Osteoblast (primary cell): ENCODE measurements around the gene DHRS9. TPM values are rescaled to one million over a fixed set of nuclear protein-coding genes. Genes with fewer than 3 reads are reported as not detected.

Experiments used
- DNase-seq: peaks from one replicate; pipeline ENCODE4 v3.0.0; 2011; ENCODE audit warnings: low spot score, mixed read lengths; ENCODE audit not compliant: insufficient read length; ENCODE audit errors: missing footprints
- H2AFZ ChIP-seq: 2 replicates; pipeline ENCODE4 v1.6.0; 2011; ENCODE audit warnings: mild to moderate bottlenecking, low read length
- H3K27ac ChIP-seq: 2 replicates; pipeline ENCODE4 v1.5.1; 2011; ENCODE audit warnings: mild to moderate bottlenecking, low read depth, low read length, moderate library complexity
- H3K27me3 ChIP-seq: 2 replicates; pipeline ENCODE4 v1.6.0; 2012; ENCODE audit warnings: mild to moderate bottlenecking, control low read depth, inconsistent platforms, low read length, moderate library complexity; ENCODE audit not compliant: insufficient read depth
- H3K36me3 ChIP-seq: 2 replicates; pipeline ENCODE4 v1.5.1; 2011; ENCODE audit warnings: mild to moderate bottlenecking, low read length, control low read depth, moderate library complexity; ENCODE audit not compliant: insufficient read depth
- H3K4me1 ChIP-seq: 2 replicates; pipeline ENCODE4 v1.5.1; 2011; ENCODE audit warnings: mild to moderate bottlenecking, low read length, control low read depth, moderate library complexity; ENCODE audit not compliant: insufficient read depth
- H3K4me2 ChIP-seq: 2 replicates; pipeline ENCODE4 v1.6.0; 2011; ENCODE audit warnings: mild to moderate bottlenecking, low read length; ENCODE audit not compliant: insufficient read depth
- H3K4me3 ChIP-seq: fragments of 200-600 bp; sonication (generic); 3 replicates; pipeline ENCODE4 v1.5.1; 2012; ENCODE audit warnings: mild to moderate bottlenecking, low read length, inconsistent platforms; ENCODE audit not compliant: insufficient read depth
- H3K79me2 ChIP-seq: 2 replicates; pipeline ENCODE4 v1.6.0; 2012; ENCODE audit warnings: mild to moderate bottlenecking, low read length, control low read depth, inconsistent platforms; ENCODE audit not compliant: insufficient read depth
- H3K9me3 ChIP-seq: 2 replicates; pipeline ENCODE4 v1.5.1; 2011; ENCODE audit warnings: low read depth, low read length, control low read depth
- H4K20me1 ChIP-seq: 2 replicates; pipeline ENCODE4 v1.6.0; 2012; ENCODE audit warnings: mild to moderate bottlenecking, low read length, control low read depth; ENCODE audit not compliant: insufficient read depth
- total RNA-seq: library from RNA; depleted of rRNA; stranded (reverse); fragments of >200 nt; gene quantifications from 2 replicates; pipeline ENCODE4 v1.2.3, GENCODE V29; 2012
- TF ChIP-seq, protein P1 (sequence below): IDR thresholded peaks from 2 replicates; pipeline ENCODE4 v1.5.1; 2011; ENCODE audit warnings: mild to moderate bottlenecking, low read depth, low read length, moderate library complexity; ENCODE audit errors: extremely low read depth

Gene DHRS9
- total RNA-seq, 1 donor = not detected

DNA sequence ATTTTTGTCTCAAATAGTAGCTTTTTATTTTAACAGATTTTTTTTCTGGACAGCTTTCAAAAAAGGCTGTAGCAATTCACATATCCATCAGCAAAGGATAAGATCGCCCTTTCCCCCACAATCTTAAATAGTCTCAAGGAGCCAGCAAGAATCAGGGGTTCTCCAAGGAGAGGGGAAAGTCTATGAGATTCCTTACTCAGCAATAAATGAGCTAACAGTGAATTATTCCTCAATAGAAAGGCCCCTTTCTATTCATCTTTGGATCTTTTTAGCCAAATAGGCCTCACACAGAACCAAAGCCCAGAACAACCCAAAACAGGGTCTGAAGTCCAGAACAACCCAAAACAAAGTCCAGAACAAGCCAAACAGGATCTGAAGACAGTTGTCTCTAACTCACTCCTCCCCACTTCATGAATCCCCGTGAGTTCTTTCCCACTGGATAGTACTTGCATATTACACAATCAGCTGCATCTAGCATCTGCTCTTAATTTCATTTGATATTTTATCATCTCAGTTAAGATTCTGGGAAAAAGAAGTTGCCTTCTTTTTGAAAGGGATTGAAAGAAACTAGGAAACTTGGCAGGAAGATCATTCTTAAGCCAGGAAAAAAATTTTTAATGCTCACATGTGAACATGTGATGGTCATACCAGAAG is 3.4 kb upstream of the DHRS9 start:
- H3K27ac ChIP-seq = no peak overlapping the region
- H2AFZ ChIP-seq = no peak overlapping the region
- H3K4me3 ChIP-seq = no peak overlapping the region
- no peaks in the 10 kb centered on the region for H3K27me3 ChIP-seq
- H3K36me3 ChIP-seq = no peaks in the 10 kb centered on the region
- H3K4me1 ChIP-seq = peaks cover 14% of the 10 kb centered on the region
- TF ChIP-seq, protein P1, sequence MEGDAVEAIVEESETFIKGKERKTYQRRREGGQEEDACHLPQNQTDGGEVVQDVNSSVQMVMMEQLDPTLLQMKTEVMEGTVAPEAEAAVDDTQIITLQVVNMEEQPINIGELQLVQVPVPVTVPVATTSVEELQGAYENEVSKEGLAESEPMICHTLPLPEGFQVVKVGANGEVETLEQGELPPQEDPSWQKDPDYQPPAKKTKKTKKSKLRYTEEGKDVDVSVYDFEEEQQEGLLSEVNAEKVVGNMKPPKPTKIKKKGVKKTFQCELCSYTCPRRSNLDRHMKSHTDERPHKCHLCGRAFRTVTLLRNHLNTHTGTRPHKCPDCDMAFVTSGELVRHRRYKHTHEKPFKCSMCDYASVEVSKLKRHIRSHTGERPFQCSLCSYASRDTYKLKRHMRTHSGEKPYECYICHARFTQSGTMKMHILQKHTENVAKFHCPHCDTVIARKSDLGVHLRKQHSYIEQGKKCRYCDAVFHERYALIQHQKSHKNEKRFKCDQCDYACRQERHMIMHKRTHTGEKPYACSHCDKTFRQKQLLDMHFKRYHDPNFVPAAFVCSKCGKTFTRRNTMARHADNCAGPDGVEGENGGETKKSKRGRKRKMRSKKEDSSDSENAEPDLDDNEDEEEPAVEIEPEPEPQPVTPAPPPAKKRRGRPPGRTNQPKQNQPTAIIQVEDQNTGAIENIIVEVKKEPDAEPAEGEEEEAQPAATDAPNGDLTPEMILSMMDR = no peak
- no peak for DNase-seq
- H3K9me3 ChIP-seq = no peaks in the 10 kb centered on the region
- H4K20me1 ChIP-seq = no peaks in the 10 kb centered on the region
- H3K79me2 ChIP-seq = no peaks in the 10 kb centered on the region
- no peak overlapping the region for H3K4me2 ChIP-seq

DNA sequence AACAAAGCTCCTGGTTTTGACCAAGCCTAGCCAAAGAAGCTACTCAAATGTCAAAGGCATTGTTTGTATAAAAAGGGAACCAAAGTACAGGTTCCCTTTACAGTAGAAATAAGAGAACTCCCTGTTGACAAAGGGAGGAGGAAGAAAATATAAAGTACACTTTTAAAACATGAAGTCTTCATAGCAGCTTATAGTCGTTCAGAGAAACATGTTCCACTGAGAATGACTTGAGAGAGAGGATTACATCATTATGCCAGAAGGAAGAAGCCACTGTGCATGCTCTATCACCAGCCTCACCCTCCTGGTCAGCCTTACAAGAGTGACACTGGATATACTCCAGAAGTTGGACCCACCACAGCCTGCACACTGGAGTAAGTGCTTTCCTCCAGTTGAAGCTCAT is 2.5 kb upstream of the DHRS9 start:
- Histone ChIP-seq H4K20me1 (no peaks in the 10 kb centered on the region), H3K27ac (no peak overlapping the region), H3K4me3 (no peak overlapping the region), H3K27me3 (no peaks in the 10 kb centered on the region), H3K9me3 (no peaks in the 10 kb centered on the region), H2AFZ (no peak overlapping the region), H3K36me3 (no peaks in the 10 kb centered on the region), H3K79me2 (no peaks in the 10 kb centered on the region), H3K4me2 (no peak overlapping the region), H3K4me1 (peaks cover 21% of the 10 kb centered on the region)
- DNase-seq = no peak
- TF ChIP-seq, protein P1 = no peak

DNA sequence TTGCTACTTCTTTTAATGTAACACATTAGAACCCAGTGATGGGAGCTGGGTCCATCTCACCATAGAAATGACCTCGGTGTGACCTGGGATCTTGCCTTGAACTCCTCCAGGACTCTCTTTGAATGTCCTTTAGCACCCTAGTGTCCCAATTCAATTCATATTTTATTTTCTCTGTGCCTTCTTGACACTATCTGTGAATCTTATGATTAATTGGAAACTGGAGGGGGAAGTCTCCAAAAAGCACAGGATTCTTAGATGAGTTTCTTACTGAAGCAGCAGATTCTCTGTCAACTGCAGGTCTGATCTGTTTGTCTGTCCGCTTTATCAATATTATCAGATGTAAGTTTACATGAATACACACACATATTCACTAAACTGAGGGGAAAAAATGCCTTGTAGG is 470 bp downstream of the DHRS9 start:
- Histone ChIP-seq H3K79me2 (no peaks in the 10 kb centered on the region), H3K4me2 (peak overlapping the region; percentile 46), H3K4me3 (no peak overlapping the region), H3K36me3 (no peaks in the 10 kb centered on the region), H2AFZ (no peak overlapping the region), H3K27me3 (no peaks in the 10 kb centered on the region), H3K9me3 (no peaks in the 10 kb centered on the region), H3K27ac (no peak overlapping the region), H3K4me1 (peaks cover 32% of the 10 kb centered on the region), H4K20me1 (no peaks in the 10 kb centered on the region)
- DNase-seq = no peak
- TF ChIP-seq, protein P1 = no peak

DNA sequence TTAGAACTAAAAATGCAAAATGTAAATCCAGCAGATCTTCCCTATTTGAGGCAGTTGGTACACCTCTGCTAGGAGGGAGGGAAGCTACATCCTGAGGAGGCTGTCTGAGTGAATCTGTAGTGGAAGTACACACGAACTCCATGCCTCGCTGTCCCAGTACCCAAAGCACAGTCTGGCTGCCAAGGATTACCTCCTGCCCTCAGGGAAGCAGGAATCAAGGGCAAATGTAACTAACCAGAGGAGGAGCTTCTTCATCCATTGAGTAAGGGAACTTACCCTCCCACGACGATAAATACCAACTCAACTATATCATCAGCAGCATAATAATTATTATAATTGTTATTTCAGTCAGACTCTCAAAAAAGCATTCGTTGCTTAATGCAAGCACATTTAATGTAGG is 2.1 kb downstream of the DHRS9 start:
- H3K27ac ChIP-seq = no peak overlapping the region
- H3K4me3 ChIP-seq = no peak overlapping the region
- H3K79me2 ChIP-seq = no peaks in the 10 kb centered on the region
- H3K4me1 ChIP-seq = peaks cover 32% of the 10 kb centered on the region
- H3K9me3 ChIP-seq = no peaks in the 10 kb centered on the region
- no peaks in the 10 kb centered on the region for H3K36me3 ChIP-seq
- peak overlapping the region; percentile 16 for H2AFZ ChIP-seq
- peak overlapping the region; percentile 3 for H3K4me2 ChIP-seq
- no peaks in the 10 kb centered on the region for H4K20me1 ChIP-seq
- H3K27me3 ChIP-seq = no peaks in the 10 kb centered on the region
- TF ChIP-seq, protein P1 = no peak
- no peak for DNase-seq
